ENCODE results near the gene GDPGP1.
"Not testable (repeated sequence)": the region's sequence is repeated elsewhere in the genome, so short reads cannot be mapped to it uniquely, and the experiment has no call there.

Gene GDPGP1

DNA sequence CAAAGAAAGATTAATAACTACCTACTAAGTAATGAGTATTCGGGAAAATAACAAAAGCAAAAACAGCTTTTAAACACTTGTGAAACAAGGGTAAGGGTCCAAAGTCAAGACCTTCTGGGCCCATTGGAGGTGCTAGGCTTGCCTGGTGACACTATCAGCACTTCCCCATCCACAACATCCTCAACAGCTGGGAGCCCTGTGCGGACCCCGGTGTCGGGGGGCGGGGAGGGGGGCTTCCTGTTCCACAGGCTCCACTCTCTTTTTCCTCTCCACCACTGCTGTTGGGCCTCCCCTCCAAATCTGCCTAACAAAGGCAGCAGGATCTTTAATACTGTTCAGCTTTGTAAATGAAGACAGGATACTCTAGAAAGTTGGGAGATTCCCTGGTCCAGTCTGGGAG lies 53.1 kb downstream of the GDPGP1 start:
- Histone ChIP-seq H3K79me2 (ENCODE audit: insufficient read depth, low read depth) (no peaks in the 10 kb centered on the region), H3K36me3 (ENCODE audit: insufficient read depth) (no peaks in the 10 kb centered on the region), H4K20me1 (ENCODE audit: insufficient read depth) (no peaks in the 10 kb centered on the region), H3K4me2 (no peak overlapping the region), H3K4me1 (ENCODE audit: low read depth, poor library complexity, severe bottlenecking) (peaks cover 23% of the 10 kb centered on the region), H3K27ac (no peak overlapping the region), H2AFZ (ENCODE audit: low read depth) (no peak overlapping the region), H3K9ac (no peak overlapping the region), H3K27me3 (ENCODE audit: insufficient read depth, low read depth) (no peaks in the 10 kb centered on the region), H3K4me3 (IDR thresholded peaks at IDR 0.05; ENCODE audit: insufficient read depth, low read depth, low read length) (no peak overlapping the region)
- TF ChIP-seq, protein P1, sequence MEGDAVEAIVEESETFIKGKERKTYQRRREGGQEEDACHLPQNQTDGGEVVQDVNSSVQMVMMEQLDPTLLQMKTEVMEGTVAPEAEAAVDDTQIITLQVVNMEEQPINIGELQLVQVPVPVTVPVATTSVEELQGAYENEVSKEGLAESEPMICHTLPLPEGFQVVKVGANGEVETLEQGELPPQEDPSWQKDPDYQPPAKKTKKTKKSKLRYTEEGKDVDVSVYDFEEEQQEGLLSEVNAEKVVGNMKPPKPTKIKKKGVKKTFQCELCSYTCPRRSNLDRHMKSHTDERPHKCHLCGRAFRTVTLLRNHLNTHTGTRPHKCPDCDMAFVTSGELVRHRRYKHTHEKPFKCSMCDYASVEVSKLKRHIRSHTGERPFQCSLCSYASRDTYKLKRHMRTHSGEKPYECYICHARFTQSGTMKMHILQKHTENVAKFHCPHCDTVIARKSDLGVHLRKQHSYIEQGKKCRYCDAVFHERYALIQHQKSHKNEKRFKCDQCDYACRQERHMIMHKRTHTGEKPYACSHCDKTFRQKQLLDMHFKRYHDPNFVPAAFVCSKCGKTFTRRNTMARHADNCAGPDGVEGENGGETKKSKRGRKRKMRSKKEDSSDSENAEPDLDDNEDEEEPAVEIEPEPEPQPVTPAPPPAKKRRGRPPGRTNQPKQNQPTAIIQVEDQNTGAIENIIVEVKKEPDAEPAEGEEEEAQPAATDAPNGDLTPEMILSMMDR (conservative IDR thresholded peaks at IDR 0.05; ENCODE audit: low read depth, low read length): no peak

DNA sequence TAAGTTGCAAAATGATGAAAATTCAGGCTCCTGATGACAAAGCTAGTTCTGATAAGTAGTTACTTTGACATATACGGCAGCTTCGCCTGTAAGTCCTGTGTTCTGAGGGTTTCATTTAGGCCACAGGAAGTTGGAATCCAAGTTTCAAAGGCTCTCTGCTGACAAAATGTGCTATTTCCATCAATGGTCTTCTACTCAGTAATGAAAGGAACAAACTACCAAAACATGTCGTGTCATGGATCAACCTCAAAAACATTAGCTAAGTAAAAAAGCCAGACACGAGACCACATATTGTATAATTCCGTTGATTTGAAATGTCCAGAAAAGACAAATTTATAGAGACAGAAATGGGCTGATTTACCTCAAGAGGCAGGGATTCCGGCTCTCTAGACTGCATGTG lies 53.9 kb downstream of the GDPGP1 start:
- Histone ChIP-seq H3K9ac (no peak overlapping the region), H2AFZ (ENCODE audit: low read depth) (no peak overlapping the region), H3K27me3 (ENCODE audit: insufficient read depth, low read depth) (no peaks in the 10 kb centered on the region), H3K4me2 (no peak overlapping the region), H3K27ac (no peak overlapping the region), H3K4me3 (IDR thresholded peaks at IDR 0.05; ENCODE audit: insufficient read depth, low read depth, low read length) (no peak overlapping the region), H3K36me3 (ENCODE audit: insufficient read depth) (no peaks in the 10 kb centered on the region), H3K4me1 (ENCODE audit: low read depth, poor library complexity, severe bottlenecking) (peaks cover 27% of the 10 kb centered on the region), H4K20me1 (ENCODE audit: insufficient read depth) (no peaks in the 10 kb centered on the region), H3K79me2 (ENCODE audit: insufficient read depth, low read depth) (no peaks in the 10 kb centered on the region)
- TF ChIP-seq, protein P1 (conservative IDR thresholded peaks at IDR 0.05; ENCODE audit: low read depth, low read length): no peak

DNA sequence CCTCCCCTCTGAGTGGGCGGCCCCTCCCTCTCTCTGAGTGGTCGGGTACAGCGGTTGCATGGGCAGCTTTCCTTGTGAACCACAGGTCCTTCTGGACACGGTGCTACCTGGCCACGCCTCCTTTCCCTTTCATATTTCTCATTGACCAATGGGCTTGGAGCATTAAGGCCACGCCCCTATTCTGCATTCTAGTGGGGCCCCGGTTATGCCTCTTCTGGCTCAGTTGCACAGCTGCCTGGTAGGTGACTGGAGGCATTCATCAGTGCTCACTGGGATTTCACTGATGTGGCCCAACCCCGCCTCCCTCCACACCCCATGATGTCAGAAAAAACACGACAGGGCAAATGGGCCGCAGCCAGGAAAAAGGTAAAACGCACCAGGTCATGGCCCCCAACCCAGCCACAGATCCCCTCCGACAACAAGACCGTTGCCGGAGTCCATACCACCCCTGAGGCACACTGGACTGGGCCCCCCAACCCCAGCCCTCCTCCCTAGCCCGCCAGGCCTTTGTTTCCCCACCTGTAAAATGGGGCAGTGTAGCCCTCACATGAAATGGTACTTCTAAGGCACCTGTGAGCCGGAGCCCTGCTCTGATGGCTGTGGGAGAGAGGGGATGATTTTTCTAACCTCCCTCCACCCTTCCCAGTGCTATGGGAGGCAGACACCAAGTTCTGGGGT lies 57.8 kb downstream of the GDPGP1 start:
- H2AFZ ChIP-seq (ENCODE audit: low read depth): peak overlapping the region; percentile 26; the same call in 1 of the 2 replicates
- TF ChIP-seq, protein P1 (conservative IDR thresholded peaks at IDR 0.05; ENCODE audit: low read depth, low read length): no peak
- no peak overlapping the region for H3K4me3 ChIP-seq (IDR thresholded peaks at IDR 0.05; ENCODE audit: insufficient read depth, low read depth, low read length)
- no peaks in the 10 kb centered on the region for H3K79me2 ChIP-seq (ENCODE audit: insufficient read depth, low read depth)
- no peak overlapping the region for H3K27ac ChIP-seq
- H3K9ac ChIP-seq: no peak overlapping the region
- no peaks in the 10 kb centered on the region for H3K36me3 ChIP-seq (ENCODE audit: insufficient read depth)
- H4K20me1 ChIP-seq (ENCODE audit: insufficient read depth): no peaks in the 10 kb centered on the region
- H3K27me3 ChIP-seq (ENCODE audit: insufficient read depth, low read depth): no peaks in the 10 kb centered on the region
- H3K4me1 ChIP-seq (ENCODE audit: low read depth, poor library complexity, severe bottlenecking): peaks cover 32% of the 10 kb centered on the region
- H3K4me2 ChIP-seq: peak overlapping the region; percentile 86; the same call in 1 of the 2 replicates

DNA sequence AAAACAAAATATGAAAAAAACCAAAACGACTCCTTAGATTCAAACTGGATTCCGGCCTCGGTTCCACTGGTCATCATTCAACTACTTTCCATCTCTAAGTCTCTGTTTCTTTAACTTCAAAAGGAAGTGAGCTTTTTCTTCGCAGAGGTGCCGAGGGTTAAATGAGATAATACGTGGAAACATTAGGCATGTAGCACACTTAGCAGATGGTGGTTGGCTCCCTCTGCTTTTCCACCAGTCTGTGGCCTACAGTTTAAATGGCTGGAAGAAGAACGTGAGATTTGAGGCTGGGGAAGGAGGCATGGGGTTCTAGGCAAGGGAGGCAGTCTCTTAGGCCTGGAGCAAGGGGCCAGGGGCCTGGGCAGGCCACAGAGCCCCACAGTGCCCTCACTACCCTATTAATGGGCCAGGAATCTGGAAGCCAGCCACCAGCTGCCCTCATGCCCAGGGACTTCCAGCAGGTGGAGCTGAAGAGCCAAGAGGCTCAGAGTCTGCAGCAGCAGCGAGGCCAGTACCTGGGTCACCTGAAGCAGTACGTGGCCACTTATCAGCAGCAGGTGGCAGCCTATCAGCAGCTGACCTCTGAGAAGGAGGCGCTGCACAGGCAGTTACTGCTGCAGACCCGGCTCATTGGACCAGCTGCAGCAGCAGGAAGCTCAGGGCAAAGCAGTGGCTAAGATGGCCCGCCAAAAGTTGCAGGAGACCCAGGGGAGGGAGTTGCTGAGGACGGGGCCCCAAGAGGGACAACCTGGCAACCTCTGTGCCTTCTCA lies 59.2 kb downstream of the GDPGP1 start:
- TF ChIP-seq, protein P1 (conservative IDR thresholded peaks at IDR 0.05; ENCODE audit: low read depth, low read length): peak; percentile 74
- Histone ChIP-seq H2AFZ (ENCODE audit: low read depth) (peak overlapping the region; percentile 66; the same call in 1 of the 2 replicates), H3K4me2 (peak overlapping the region; percentile 31; the same call in 1 of the 2 replicates), H3K4me1 (ENCODE audit: low read depth, poor library complexity, severe bottlenecking) (peaks cover 26% of the 10 kb centered on the region)
- H3K27ac ChIP-seq; H3K4me3 ChIP-seq (IDR thresholded peaks at IDR 0.05; ENCODE audit: insufficient read depth, low read depth, low read length); H4K20me1 ChIP-seq (ENCODE audit: insufficient read depth); H3K36me3 ChIP-seq (ENCODE audit: insufficient read depth); H3K79me2 ChIP-seq (ENCODE audit: insufficient read depth, low read depth); H3K27me3 ChIP-seq (ENCODE audit: insufficient read depth, low read depth); H3K9ac ChIP-seq: not testable (repeated sequence)
